Measurements from ENCODE around the gene CPNE7. TPM values are rescaled to one million over a fixed set of nuclear protein-coding genes. Genes with fewer than 3 reads are reported as not detected.

The CPNE7 gene
- total RNA-seq, 2 donors from 2014 or later = 1.5 to 2.1 TPM

DNA sequence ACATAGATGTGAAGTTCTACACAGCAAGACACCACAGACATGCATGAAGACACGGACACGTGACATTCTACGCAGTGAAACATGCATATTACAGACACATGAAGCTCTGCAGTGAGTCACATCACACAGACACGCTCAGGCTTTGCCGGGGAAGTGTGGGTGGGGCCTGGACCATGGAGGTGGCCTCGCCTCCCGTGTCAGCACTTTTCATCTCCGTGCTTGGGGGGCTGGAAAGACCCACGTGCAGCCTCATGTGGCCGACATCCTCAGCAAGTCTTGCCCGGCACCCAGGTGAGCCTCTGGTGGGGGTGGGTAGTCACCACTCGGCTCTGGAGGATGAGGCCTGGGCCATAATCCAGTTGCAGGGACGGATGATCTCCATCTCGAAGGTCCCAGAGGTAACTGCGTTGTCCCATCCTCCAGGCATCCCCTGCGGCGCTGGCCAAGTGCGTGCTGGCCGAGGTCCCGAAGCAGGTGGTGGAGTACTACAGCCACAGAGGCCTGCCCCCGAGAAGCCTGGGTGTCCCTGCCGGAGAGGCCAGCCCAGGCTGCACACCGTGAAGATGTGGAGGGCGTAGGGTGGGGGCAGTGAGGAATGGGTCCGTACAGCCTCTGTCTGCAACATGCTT is 20.6 kb downstream of the CPNE7 start:
- Mint-ChIP-seq H3K27ac (no peak overlapping the region), H3K27me3 (ENCODE audit: insufficient read depth) (no peaks in the 10 kb centered on the region), H3K9me3 (no peaks in the 10 kb centered on the region), H3K4me3 (no peak overlapping the region), H3K36me3 (ENCODE audit: low read depth) (no peaks in the 10 kb centered on the region), H3K4me1 (no peaks in the 10 kb centered on the region)
- Histone ChIP-seq H3K9ac (ENCODE audit: extremely low read depth, low read length, poor library complexity, severe bottlenecking) (no peak overlapping the region), H3K9me3 (ENCODE audit: control insufficient read depth, low read length) (no peaks in the 10 kb centered on the region), H3K36me3 (ENCODE audit: control insufficient read depth, insufficient read depth, low read length) (no peaks in the 10 kb centered on the region), H3K27ac (ENCODE audit: low read depth, low read length) (no peak overlapping the region), H3K27me3 (ENCODE audit: control insufficient read depth, insufficient read depth, low read length, poor library complexity, severe bottlenecking) (no peaks in the 10 kb centered on the region), H3K4me3 (ENCODE audit: low read length) (no peak overlapping the region), H3K4me1 (ENCODE audit: control insufficient read depth, insufficient read depth, low read length) (no peaks in the 10 kb centered on the region)
- DNase-seq = no peak
- TF ChIP-seq, protein P1, sequence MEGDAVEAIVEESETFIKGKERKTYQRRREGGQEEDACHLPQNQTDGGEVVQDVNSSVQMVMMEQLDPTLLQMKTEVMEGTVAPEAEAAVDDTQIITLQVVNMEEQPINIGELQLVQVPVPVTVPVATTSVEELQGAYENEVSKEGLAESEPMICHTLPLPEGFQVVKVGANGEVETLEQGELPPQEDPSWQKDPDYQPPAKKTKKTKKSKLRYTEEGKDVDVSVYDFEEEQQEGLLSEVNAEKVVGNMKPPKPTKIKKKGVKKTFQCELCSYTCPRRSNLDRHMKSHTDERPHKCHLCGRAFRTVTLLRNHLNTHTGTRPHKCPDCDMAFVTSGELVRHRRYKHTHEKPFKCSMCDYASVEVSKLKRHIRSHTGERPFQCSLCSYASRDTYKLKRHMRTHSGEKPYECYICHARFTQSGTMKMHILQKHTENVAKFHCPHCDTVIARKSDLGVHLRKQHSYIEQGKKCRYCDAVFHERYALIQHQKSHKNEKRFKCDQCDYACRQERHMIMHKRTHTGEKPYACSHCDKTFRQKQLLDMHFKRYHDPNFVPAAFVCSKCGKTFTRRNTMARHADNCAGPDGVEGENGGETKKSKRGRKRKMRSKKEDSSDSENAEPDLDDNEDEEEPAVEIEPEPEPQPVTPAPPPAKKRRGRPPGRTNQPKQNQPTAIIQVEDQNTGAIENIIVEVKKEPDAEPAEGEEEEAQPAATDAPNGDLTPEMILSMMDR (conservative IDR thresholded peaks at IDR 0.05) = no peak
- 92 to 95% methylated on average over 20 to 25 of the region's 25 CpGs for WGBS, 2 experiments (ENCODE audit: insufficient coverage in 1 of 2, insufficient read length in 1 of 2)

DNA sequence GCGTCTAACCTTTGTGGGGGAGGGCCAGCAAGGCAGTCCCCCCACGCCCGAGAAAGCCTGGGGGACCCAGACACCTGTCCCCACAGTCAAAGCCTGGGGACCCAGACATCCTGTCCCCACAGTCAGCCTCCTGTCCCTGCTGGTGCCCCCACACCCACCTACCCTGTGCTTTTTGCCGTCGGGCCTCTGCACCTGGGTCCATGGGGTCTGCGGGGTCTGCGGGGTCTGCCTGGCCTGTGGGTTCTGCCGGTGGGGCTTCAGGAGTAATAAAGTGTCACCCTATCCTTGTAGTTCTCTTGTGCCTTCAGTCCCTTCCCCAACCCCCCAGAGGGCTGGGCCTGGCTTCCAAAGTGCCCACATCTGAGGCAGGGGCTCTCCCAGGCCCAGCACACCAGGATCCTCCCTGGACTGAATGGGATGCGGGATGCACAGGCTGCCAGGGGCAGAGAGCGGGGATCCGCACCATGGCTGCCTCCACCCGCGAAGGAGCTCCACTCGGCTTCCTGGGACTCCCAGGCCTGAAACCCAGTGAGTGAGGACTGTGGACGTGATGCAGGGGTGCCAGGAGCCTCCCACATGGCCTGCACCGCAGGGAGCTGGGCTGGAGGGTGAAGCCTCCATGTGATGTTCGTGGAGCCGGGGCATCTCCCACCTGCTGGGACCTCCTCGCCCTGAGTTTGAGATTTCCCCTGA is 21.5 kb downstream of the CPNE7 start:
- Histone ChIP-seq H3K36me3 (ENCODE audit: control insufficient read depth, insufficient read depth, low read length) (no peaks in the 10 kb centered on the region), H3K9me3 (ENCODE audit: control insufficient read depth, low read length) (no peaks in the 10 kb centered on the region), H3K27ac (ENCODE audit: low read depth, low read length) (no peak overlapping the region), H3K9ac (ENCODE audit: extremely low read depth, low read length, poor library complexity, severe bottlenecking) (no peak overlapping the region), H3K27me3 (ENCODE audit: control insufficient read depth, insufficient read depth, low read length, poor library complexity, severe bottlenecking) (no peaks in the 10 kb centered on the region), H3K4me3 (ENCODE audit: low read length) (no peak overlapping the region), H3K4me1 (ENCODE audit: control insufficient read depth, insufficient read depth, low read length) (no peaks in the 10 kb centered on the region)
- WGBS, 2 experiments (ENCODE audit: insufficient coverage in 1 of 2, insufficient read length in 1 of 2) = 93 to 95% methylated on average over 9 to 19 of the region's 19 CpGs
- DNase-seq = no peak
- TF ChIP-seq, protein P1 (conservative IDR thresholded peaks at IDR 0.05) = no peak
- no peaks in the 10 kb centered on the region for H3K9me3 Mint-ChIP-seq
- no peak overlapping the region for H3K4me3 Mint-ChIP-seq
- H3K36me3 Mint-ChIP-seq (ENCODE audit: low read depth) = no peaks in the 10 kb centered on the region
- no peaks in the 10 kb centered on the region for H3K4me1 Mint-ChIP-seq
- H3K27ac Mint-ChIP-seq = no peak overlapping the region
- no peaks in the 10 kb centered on the region for H3K27me3 Mint-ChIP-seq (ENCODE audit: insufficient read depth)

DNA sequence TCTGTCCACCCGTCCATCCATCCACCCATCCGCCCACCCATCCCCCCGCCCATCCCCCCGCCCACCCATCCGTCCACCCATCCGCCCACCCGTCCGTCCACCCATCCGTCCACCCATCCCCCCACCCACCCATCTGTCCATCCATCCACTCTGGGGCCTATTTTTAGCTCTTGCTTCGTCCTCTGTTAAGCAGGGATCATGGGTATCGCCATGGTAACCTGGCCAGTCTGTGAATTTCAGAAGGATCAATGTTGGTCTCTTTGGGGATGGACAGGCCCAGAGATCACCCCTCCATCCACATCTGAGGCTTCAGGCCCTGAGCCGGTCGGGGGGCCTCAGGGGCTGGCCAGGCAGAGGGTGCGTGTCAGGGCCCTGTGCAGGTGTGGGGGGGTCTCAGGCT is 22.6 kb downstream of the CPNE7 start:
- Histone ChIP-seq H3K4me1 (ENCODE audit: control insufficient read depth, insufficient read depth, low read length) (no peaks in the 10 kb centered on the region), H3K9me3 (ENCODE audit: control insufficient read depth, low read length) (no peaks in the 10 kb centered on the region), H3K36me3 (ENCODE audit: control insufficient read depth, insufficient read depth, low read length) (no peaks in the 10 kb centered on the region), H3K4me3 (ENCODE audit: low read length) (no peak overlapping the region), H3K9ac (ENCODE audit: extremely low read depth, low read length, poor library complexity, severe bottlenecking) (no peak overlapping the region), H3K27ac (ENCODE audit: low read depth, low read length) (no peak overlapping the region), H3K27me3 (ENCODE audit: control insufficient read depth, insufficient read depth, low read length, poor library complexity, severe bottlenecking) (no peaks in the 10 kb centered on the region)
- WGBS, 2 experiments (ENCODE audit: insufficient coverage in 1 of 2, insufficient read length in 1 of 2) = 83 to 90% methylated on average over 2 to 3 of the region's 14 CpGs
- Mint-ChIP-seq H3K36me3 (ENCODE audit: low read depth) (no peaks in the 10 kb centered on the region), H3K4me1 (peaks cover 7% of the 10 kb centered on the region), H3K27me3 (ENCODE audit: insufficient read depth) (no peaks in the 10 kb centered on the region), H3K9me3 (no peaks in the 10 kb centered on the region), H3K27ac (no peak overlapping the region), H3K4me3 (no peak overlapping the region)
- DNase-seq = no peak
- TF ChIP-seq, protein P1 (conservative IDR thresholded peaks at IDR 0.05) = no peak
